GM12801 (cell line): ENCODE data around the gene FAM193A.

ENCODE experiments used
- TF ChIP-seq, protein P1 (sequence below): IDR thresholded peaks from one replicate; pipeline ENCODE4 v1.5.1; 2011; ENCODE audit warnings: control low read depth; ENCODE audit not compliant: insufficient read length; ENCODE audit errors: extremely low read depth

The FAM193A gene

GRCh38 chr4:2652415-2653160 lies 116.1 kb downstream of the FAM193A start:
- TF ChIP-seq, protein P1, sequence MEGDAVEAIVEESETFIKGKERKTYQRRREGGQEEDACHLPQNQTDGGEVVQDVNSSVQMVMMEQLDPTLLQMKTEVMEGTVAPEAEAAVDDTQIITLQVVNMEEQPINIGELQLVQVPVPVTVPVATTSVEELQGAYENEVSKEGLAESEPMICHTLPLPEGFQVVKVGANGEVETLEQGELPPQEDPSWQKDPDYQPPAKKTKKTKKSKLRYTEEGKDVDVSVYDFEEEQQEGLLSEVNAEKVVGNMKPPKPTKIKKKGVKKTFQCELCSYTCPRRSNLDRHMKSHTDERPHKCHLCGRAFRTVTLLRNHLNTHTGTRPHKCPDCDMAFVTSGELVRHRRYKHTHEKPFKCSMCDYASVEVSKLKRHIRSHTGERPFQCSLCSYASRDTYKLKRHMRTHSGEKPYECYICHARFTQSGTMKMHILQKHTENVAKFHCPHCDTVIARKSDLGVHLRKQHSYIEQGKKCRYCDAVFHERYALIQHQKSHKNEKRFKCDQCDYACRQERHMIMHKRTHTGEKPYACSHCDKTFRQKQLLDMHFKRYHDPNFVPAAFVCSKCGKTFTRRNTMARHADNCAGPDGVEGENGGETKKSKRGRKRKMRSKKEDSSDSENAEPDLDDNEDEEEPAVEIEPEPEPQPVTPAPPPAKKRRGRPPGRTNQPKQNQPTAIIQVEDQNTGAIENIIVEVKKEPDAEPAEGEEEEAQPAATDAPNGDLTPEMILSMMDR, result no peak

- TF ChIP-seq, protein P1, result no peak
These were observed 124.3 kb downstream of the FAM193A start for GRCh38 chr4:2660596-2661211.

- TF ChIP-seq, protein P1, result no peak
These were observed 126.2 kb downstream of the FAM193A start for GRCh38 chr4:2662598-2662997.

DNA sequence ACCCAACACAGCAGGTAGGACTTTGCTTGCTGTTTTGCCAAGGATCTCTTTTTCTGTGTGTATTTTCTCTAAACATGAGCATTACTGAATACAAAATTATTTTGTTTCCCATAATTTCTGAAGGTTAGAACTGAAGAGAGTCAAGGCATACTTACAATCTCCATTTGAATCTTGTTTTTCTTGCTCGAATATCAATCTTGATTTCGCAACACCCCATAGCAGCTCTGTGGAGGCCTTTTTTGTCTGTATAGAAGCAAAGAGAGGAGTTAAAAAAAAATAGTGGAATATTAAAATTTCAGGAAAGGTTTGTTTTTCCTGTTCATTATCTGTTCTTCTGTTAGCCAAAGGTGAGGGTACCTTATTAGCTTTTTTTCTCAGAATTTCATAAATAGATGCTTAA lies 126.8 kb downstream of the FAM193A start:
- TF ChIP-seq, protein P1, result no peak

DNA sequence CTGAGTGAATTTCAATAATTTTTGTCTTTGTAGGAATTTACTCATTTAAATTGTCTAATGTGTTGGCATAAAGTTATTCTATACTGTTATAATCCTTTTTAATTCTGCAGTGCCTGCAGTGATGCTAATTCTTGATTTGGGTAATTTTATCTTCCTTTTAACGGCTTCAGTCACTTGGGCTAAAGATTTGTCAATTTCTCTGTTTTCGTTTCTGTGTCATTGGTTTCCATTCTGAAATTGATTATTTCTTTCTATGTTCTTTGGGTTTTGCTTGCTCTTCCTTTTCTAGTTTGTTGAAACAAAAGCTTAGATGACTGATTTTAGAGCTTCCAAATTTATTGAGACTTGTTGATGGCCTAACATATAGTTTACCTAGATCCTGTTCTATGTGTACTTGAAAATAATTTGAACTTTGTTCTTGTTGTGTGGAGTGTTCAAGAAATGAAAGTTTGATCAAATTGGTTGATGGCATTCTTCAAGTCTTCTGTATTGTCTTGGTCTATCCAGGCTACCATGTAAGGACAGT lies 130.3 kb downstream of the FAM193A start:
- TF ChIP-seq, protein P1, result no peak

GRCh38 chr4:2667428-2667827 lies 131.0 kb downstream of the FAM193A start:
- TF ChIP-seq, protein P1, result no peak

- TF ChIP-seq, protein P1, result no peak
These were observed 134.9 kb downstream of the FAM193A start for GRCh38 chr4:2671267-2671895.
